Mononuclear cell (primary cell): ENCODE data around the gene METRN. TPM values are rescaled to one million over a fixed set of nuclear protein-coding genes. Genes with fewer than 3 reads are reported as not detected.
A peak's percentile ranks its signal among the peaks of the same experiment; 100 is the strongest.

Experiments
- H3K27me3 ChIP-seq: 2 replicates; pipeline ENCODE4 v1.6.0; 2011; ENCODE audit warnings: low read length, control low read depth; ENCODE audit not compliant: insufficient read depth
- H3K4me1 ChIP-seq: 2 replicates; pipeline ENCODE4 v1.5.1; 2011; ENCODE audit warnings: mild to moderate bottlenecking, low read length, control low read depth; ENCODE audit not compliant: insufficient read depth
- H3K4me3 ChIP-seq: 2 replicates; pipeline ENCODE4 v1.5.1; 2011; ENCODE audit warnings: mild to moderate bottlenecking, low read length, moderate library complexity
- H3K9me3 ChIP-seq: 2 replicates; pipeline ENCODE4 v1.5.1; 2011; ENCODE audit warnings: low read depth, mild to moderate bottlenecking, control low read depth, low read length
- total RNA-seq: library from RNA; depleted of rRNA; stranded (reverse); fragments of >200 nt; gene quantifications from one replicate; pipeline ENCODE4 v1.2.3, GENCODE V29; 2012

METRN gene
- 4.8 TPM for total RNA-seq

DNA sequence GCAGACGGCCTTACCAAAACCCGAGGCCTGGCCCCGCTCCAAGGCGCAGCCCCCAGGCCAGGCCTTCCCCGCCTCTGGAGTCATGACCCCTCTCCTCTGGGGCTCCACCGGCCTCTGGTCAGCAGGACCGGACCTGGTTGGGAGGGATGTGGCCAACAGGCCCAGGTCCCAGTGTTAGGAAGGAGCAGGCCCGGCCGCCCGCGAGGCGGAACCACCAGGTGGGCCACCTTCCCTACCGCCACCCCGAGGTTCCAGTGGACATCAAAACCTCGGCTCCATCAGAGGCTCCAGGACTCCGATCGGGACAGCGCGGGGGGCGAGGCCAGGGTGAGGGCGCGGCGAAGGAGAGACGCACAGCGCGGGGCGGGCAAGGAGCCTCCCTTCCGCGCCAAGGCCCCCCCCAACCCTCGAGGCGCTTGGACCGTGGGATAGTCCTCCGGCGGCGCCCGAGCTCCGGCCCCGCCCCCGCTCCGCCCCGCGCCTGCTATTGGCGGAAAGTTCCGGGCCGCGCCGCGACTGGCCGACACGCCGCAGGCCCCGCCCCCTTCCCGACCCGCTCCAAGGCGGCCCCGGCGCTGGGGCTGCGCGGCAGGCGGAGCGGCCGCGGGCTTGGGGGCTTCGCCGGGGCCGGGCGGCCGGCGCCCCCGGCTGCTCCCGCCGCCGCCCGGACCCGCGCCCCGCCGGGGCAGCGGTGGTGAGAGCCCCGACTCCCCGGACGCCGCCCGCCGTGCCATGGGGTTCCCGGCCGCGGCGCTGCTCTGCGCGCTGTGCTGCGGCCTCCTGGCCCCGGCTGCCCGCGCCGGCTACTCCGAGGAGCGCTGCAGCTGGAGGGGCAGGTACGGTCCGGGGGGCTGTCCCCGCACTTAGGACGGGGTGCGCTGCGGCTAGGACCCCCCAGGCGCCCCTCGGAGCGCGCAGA is at the start of gene METRN:
METRN (plus strand) TSS at position 561 of the 919 bp plus-strand sequence; CDS start at position 733, 172 bp downstream.
- no peaks in the 10 kb centered on the region for H3K9me3 ChIP-seq
- peak within 1 kb of the TSS; percentile 27 for H3K4me3 ChIP-seq
- H3K4me1 ChIP-seq: peaks cover 32% of the 10 kb centered on the region
- H3K27me3 ChIP-seq: peaks cover 10% of the 10 kb centered on the region

DNA sequence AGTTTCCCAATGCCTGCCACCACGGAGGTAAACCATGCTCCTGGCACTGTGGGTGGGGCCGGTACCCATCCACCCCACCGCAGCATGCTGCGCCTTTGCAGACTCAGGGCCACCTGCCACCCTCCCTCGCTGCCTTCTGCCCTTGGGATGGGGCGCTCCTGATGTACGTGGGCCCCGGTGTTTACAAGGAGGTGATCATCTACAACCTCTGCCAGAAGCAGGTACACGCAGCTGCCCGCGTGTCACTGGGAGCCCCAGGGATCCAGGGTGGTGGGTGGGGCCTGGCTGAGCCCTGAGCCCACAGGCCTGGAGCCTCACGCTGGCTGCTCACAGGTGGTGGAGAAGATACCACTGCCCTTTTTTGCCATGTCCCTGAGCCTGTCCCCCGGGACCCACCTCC is 48.3 kb upstream of the METRN start:
- Histone ChIP-seq H3K9me3 (no peaks in the 10 kb centered on the region), H3K4me3 (no peak overlapping the region), H3K27me3 (no peaks in the 10 kb centered on the region), H3K4me1 (peaks cover 16% of the 10 kb centered on the region)

DNA sequence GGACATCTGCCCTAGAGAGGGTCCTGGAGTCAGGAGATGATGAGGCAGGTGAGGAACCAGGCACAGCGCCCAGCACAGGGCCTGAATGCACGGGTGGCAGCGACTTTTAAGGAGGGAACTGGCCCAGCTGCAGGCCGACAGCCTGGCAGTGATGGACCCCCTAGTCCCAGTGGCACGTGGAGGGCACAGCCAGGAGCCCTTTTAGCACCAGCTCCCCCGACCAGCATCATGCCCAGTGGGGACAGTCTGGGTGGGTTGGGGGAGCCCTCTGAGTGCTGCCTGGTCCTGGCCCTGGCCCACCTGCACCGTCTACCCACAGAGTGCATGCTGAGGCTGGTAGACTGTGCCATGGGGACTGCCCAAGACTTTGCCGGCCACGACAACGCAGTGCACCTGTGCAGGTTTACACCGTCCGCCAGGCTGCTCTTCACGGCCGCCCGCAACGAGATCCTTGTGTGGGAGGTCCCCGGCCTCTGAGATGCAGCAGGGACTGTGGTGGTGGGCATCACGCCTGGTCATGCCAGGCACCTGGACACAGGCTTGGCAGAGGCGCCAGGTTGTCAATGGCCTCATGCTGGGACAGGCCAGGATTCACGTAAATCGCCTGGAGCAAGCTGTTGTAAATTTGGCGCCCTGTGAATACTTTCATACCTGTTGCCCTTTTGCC is 47.7 kb upstream of the METRN start:
- H3K27me3 ChIP-seq: no peaks in the 10 kb centered on the region
- no peaks in the 10 kb centered on the region for H3K9me3 ChIP-seq
- H3K4me3 ChIP-seq: no peak overlapping the region
- H3K4me1 ChIP-seq: peaks cover 16% of the 10 kb centered on the region

DNA sequence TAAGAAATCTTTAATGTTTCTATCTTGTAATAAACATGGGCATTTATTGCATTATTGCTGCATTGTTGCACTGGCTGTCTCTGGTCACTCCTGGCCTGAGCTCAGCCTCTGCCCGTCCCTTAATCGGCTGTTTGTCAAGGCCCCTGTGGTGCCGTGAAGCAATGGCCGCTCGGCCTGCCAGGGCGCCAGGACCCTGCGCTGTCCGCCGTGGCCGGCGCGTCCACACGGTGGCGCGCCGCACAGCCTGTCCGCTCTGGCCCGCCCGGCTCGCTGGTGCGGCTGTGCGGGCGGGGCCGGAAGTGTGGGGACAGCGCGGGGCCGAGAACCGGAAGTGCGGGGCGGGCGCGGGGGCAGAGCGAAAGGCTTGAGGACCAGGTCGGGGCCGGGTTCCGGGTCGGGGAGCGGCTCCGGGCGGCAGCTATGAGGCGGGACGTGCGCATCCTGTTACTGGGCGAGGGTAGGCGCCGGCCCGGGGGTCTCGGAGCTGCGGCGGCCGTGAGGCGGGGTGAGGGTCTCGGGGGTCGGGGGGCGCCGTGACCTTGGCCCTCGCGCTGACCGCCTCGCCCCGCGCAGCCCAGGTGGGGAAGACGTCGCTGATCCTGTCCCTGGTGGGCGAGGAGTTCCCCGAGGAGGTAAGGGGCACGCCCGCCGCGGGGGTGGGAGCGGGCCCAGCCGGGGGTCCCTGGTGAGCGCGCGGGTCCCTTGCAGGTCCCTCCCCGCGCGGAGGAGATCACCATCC is 47.0 kb upstream of the METRN start, which contains the start of gene RHOT2:
RHOT2 (plus strand) TSS at position 353 of the 739 bp plus-strand sequence; CDS start at position 421, 68 bp downstream.
- H3K4me3 ChIP-seq: peak within 1 kb of the TSS; percentile 65
- H3K27me3 ChIP-seq: no peaks in the 10 kb centered on the region
- no peaks in the 10 kb centered on the region for H3K9me3 ChIP-seq
- peaks cover 16% of the 10 kb centered on the region for H3K4me1 ChIP-seq

DNA sequence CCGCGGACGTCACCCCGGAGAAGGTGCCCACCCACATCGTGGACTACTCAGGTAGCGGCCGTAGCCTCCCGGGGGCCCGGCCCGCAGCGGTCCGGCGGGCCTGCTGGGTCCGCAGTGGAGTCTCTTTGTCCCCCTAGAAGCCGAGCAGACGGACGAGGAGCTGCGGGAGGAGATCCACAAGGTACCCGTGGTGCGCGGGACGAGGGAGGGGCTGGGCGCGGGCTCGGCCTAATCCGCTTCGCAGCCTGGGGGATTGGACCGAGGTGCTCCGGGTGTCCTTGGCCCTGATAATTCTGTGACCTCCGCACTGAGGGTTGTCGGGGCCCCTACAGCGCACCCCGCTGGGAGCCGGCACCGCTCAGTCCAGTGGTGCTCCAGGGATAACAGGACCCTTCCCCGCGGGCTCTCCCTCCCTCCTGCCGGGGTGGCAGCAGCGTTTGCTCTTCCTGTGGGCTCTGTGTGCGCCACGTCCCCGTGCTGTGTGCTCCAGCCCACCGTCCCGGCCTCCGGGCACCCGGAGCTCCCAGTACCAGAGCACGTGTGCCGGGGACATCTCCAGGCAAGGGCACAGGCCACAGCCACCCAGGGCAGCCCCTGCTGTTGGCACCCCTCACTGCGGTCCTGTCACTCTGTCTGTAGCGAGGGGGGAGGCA is 46.3 kb upstream of the METRN start:
- Histone ChIP-seq H3K4me3 (peak overlapping the region; percentile 65), H3K27me3 (no peaks in the 10 kb centered on the region), H3K9me3 (no peaks in the 10 kb centered on the region), H3K4me1 (peaks cover 16% of the 10 kb centered on the region)

DNA sequence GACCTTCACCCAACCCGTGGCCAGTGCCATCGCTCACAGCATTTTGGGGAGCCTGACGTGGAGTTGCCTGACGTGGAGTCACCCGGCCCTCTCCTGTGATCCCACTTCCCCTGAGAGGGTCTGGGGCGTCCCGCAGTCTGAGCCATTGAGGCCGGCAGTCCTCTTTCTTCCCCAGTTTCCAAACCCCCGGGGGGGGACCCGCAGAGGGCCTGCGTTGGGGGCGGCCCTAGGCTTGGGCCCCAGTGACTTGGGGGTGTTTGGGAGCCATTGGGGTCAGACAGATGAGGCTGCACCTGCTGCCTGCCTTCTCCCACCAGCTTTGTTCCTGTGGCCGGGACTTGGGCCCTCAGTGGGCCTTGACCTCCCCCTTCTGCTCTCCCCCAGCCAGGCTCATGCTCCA is 45.3 kb upstream of the METRN start:
- Histone ChIP-seq H3K4me1 (peaks cover 17% of the 10 kb centered on the region), H3K9me3 (no peaks in the 10 kb centered on the region), H3K4me3 (no peak overlapping the region), H3K27me3 (no peaks in the 10 kb centered on the region)

DNA sequence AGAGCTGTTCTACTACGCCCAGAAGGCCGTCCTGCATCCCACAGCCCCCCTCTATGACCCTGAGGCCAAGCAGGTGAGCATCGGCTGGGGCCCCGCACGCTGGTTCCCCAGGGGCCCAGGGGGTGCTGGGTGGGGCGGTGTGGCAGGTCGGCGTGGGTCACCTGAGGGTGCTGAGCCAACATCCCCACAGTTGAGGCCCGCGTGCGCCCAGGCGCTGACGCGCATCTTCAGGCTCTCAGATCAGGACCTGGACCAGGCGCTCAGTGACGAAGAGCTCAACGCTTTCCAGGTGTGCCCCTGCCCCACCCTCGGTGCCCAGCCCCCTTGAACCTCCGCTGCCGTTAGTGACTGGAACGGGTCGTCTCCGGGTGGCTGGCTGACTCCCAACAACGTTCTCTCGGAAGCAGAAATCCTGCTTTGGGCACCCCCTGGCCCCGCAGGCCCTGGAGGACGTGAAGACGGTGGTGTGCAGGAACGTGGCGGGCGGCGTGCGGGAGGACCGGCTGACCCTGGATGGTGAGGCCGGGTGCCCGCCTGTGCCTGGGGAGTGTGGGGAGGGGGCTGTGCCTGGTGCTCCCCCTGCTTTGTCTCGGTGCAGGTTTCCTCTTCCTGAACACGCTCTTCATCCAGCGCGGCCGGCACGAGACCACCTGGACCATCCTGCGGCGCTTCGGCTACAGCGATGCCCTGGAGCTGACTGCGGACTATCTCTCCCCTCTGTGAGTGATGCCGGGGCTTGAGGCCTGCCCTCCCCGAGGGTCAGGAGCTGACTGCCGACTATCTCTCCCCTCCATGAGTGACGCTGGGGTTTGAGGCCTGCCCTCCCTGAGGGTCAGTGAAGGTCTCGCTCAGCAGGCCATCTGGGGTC is 44.2 kb upstream of the METRN start:
- no peak overlapping the region for H3K4me3 ChIP-seq
- H3K27me3 ChIP-seq: no peaks in the 10 kb centered on the region
- H3K9me3 ChIP-seq: no peaks in the 10 kb centered on the region
- peaks cover 24% of the 10 kb centered on the region for H3K4me1 ChIP-seq

DNA sequence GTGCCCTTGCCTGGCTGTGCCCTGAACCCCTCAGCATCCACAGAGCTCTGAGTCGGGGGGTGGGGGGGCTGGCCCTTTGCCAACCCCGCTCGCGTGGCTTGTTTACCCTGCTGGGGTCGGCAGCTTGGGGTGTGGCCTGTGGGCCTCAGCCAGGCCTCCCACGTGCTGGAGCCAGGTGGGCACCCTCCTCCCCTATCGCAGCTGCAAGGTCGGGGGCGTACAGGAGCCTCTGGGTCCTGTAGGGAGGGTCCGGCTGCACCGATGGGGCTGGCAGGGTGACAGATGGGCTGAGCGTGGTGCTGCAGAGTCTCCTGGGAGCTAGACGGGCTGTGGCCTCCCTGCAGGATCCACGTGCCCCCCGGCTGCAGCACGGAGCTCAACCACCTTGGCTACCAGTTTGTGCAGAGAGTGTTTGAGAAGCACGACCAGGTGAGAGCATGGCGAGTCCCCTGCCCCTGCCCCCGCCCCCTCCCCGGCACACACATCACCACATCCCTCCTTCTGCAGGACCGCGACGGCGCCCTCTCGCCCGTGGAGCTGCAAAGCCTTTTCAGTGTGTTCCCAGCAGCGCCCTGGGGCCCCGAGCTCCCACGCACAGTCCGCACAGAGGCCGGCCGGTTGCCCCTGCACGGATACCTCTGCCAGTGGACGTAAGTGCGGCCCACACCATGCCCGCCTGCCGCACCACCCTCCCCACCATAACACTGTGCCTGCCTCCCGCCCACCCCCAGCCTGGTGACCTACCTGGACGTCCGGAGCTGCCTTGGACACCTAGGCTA is 43.4 kb upstream of the METRN start:
- Histone ChIP-seq H3K9me3 (no peaks in the 10 kb centered on the region), H3K4me1 (peaks cover 24% of the 10 kb centered on the region), H3K4me3 (no peak overlapping the region), H3K27me3 (no peaks in the 10 kb centered on the region)

DNA sequence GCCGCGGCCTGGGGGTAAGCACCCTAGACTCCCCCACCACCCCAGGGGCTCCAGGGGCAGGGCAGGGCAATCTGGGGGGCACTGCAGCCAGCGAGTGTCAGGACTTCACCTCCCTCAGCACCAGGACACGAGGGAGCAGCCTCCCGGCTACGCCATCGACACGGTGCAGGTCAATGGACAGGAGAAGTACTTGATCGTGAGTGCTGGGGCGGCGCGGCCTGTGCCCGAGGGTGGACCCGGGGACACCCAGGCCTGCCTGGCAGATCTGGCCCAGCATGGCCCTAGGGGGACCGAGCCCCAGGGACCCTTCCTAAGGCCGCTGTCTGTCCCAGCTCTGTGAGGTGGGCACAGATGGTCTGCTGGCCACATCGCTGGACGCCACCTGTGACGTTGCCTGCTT is 42.5 kb upstream of the METRN start:
- Histone ChIP-seq H3K27me3 (no peaks in the 10 kb centered on the region), H3K4me3 (no peak overlapping the region), H3K4me1 (peaks cover 20% of the 10 kb centered on the region), H3K9me3 (no peaks in the 10 kb centered on the region)

DNA sequence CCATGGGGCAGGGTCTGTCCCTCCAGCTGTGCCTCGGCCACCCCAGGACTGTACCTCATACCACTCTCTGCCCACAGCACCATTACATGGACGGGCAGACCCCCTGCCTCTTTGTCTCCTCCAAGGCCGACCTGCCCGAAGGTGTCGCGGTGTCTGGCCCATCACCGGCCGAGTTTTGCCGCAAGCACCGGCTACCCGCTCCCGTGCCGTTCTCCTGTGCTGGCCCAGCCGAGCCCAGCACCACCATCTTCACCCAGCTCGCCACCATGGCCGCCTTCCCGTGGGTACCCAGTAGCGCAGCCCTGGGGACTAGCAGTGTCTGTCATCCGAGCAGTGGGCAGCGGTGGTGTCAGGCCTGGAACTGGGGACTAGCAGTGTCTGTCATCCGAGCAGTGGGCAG is 42.1 kb upstream of the METRN start:
- H3K4me3 ChIP-seq: no peak overlapping the region
- no peaks in the 10 kb centered on the region for H3K27me3 ChIP-seq
- H3K9me3 ChIP-seq: no peaks in the 10 kb centered on the region
- peaks cover 16% of the 10 kb centered on the region for H3K4me1 ChIP-seq

DNA sequence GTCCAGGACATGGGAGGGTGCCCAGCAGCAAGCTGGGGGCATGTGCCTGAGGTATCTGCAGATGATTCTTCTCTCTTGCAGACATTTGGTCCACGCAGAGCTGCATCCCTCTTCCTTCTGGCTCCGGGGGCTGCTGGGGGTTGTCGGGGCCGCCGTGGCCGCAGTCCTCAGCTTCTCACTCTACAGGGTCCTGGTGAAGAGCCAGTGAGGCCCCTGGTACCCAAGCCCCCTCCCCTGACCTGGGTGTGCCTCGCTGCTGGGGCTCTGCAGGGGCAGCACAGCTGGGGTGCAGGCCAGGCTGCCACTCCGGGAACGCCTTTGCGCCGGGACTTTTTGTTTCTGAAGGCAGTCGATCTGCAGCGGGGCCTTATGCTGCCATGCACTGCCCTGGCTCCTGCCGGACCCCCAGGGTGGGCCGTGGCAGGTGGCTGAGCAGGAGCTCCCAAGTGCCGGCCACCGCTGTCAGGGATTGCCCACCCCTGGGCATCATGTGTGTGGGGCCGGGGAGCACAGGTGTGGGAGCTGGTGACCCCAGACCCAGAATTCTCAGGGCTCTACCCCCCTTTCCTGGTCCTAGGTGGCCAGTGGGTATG is 41.4 kb upstream of the METRN start:
- H3K27me3 ChIP-seq: no peaks in the 10 kb centered on the region
- peaks cover 14% of the 10 kb centered on the region for H3K4me1 ChIP-seq
- H3K4me3 ChIP-seq: no peak overlapping the region
- H3K9me3 ChIP-seq: no peaks in the 10 kb centered on the region

DNA sequence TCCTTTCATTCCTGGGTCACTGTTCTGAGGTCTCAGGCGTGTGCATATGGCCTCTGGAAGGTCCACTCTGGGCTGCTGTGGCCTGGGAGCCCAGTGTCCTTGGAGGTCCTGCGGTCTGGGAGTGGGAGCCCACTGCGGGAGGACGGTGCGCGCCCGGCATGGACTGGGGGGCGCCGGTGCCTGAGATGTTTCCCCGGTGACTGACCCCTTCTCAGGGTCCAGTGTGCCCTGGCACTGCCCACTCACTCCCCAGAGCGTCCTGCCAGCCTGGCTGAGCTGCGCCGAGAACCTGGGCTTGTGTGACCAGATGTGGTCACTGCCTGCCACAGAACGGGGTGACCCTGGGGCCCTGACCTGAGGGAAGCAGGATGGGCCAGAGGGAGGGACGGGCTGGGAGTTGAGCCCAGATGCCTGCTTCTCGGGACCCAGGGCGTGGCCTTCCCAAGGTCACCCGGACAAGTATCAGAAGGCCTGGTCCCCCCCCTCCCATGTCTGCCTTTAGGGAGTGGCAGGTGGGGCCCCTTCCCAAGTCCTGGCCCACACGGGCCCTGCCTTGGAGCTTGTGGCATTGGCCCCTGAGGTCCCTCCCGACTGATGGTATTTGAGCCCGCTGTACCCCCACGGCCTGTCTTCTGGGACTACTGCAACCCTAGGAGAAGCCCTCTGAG is 40.6 kb upstream of the METRN start:
- Histone ChIP-seq H3K9me3 (no peaks in the 10 kb centered on the region), H3K27me3 (no peaks in the 10 kb centered on the region), H3K4me1 (peaks cover 13% of the 10 kb centered on the region), H3K4me3 (no peak overlapping the region)
